ENCODE data around the gene AK8. TPM values are rescaled to one million over a fixed set of nuclear protein-coding genes. Genes with fewer than 3 reads are reported as not detected.

Gene AK8
- total and polyA plus RNA-seq, 3 donors from 2014 or later: 15.0 to 54.8 (median 15.1) TPM

DNA sequence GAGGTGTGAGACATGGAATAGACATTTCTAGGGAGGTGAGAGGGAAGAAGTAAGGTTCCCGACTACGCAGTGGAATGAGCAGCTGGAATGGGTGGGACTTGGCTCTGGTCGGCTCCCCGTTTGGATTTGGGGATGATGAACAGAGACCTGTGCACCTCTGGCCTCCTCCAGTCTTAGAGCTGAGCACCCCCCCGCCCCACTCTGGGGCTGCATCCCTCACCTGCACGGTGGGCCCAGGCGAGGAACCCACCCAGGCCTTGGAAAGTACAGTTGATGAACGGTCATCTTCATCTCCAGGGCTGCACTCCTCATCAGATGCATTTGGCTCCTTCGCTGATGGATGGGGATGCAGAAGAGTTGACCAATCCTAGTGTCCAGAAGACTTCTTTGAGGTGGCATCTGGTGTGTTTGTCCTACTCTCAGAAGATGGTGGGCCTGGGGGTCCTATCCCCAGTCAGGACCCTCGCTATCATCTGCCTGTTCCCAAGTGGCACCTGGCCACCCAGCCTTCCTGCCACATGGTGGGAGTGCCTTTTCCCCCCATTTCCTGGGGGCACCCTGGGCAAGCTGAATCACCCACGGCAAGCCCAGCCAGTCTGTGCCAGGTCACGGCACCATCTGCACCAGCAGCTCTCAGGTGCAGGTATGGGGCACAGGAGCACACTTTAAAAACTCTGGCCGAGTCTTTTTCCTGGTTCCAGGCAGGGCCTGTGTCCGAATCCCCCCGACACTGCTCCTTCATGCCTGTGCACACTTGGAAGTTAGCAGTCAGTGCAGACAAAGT lies 137.4 kb downstream of the AK8 start:
- H3K27me3 ChIP-seq: no peaks in the 10 kb centered on the region
- H3K4me3 ChIP-seq: no peak overlapping the region
- H3K36me3 ChIP-seq (ENCODE audit: low read depth, missing control alignments): no peaks in the 10 kb centered on the region
- TF ChIP-seq, protein P1, sequence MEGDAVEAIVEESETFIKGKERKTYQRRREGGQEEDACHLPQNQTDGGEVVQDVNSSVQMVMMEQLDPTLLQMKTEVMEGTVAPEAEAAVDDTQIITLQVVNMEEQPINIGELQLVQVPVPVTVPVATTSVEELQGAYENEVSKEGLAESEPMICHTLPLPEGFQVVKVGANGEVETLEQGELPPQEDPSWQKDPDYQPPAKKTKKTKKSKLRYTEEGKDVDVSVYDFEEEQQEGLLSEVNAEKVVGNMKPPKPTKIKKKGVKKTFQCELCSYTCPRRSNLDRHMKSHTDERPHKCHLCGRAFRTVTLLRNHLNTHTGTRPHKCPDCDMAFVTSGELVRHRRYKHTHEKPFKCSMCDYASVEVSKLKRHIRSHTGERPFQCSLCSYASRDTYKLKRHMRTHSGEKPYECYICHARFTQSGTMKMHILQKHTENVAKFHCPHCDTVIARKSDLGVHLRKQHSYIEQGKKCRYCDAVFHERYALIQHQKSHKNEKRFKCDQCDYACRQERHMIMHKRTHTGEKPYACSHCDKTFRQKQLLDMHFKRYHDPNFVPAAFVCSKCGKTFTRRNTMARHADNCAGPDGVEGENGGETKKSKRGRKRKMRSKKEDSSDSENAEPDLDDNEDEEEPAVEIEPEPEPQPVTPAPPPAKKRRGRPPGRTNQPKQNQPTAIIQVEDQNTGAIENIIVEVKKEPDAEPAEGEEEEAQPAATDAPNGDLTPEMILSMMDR (IDR thresholded peaks at IDR 0.05): no peak
- no peak for TF ChIP-seq POLR2A (IDR thresholded peaks at IDR 0.05)
- no peak for DNase-seq
- no peak overlapping the region for H3K27ac ChIP-seq
- H3K9me3 ChIP-seq: no peaks in the 10 kb centered on the region
- H3K4me1 ChIP-seq: no peaks in the 10 kb centered on the region
- intact Hi-C loops (cut with DNase I; ENCODE audit: low total_unique reads): no loop called here
- WGBS, 2 donors: 89 to 93% methylated on average over 10 to 15 of the region's 15 CpGs

GRCh38 chr9:132739710-132740310 lies 138.3 kb downstream of the AK8 start:
- H3K36me3 ChIP-seq (ENCODE audit: low read depth, missing control alignments): no peaks in the 10 kb centered on the region
- WGBS, 2 donors: 89 to 92% methylated on average over 9 of the region's 9 CpGs
- no peak overlapping the region for H3K4me3 ChIP-seq
- no peak overlapping the region for H3K27ac ChIP-seq
- no peaks in the 10 kb centered on the region for H3K9me3 ChIP-seq
- intact Hi-C loops (cut with DNase I; ENCODE audit: low total_unique reads): no loop called here
- TF ChIP-seq, protein P1 (IDR thresholded peaks at IDR 0.05): no peak
- no peak for TF ChIP-seq POLR2A (IDR thresholded peaks at IDR 0.05)
- DNase-seq: no peak
- H3K27me3 ChIP-seq: no peaks in the 10 kb centered on the region
- H3K4me1 ChIP-seq: no peaks in the 10 kb centered on the region

- DNase-seq: no peak
- Histone ChIP-seq H3K27me3 (no peaks in the 10 kb centered on the region), H3K4me3 (no peak overlapping the region), H3K9me3 (no peaks in the 10 kb centered on the region), H3K27ac (no peak overlapping the region), H3K36me3 (ENCODE audit: low read depth, missing control alignments) (no peaks in the 10 kb centered on the region), H3K4me1 (peaks cover 3% of the 10 kb centered on the region)
- intact Hi-C loops (cut with DNase I; ENCODE audit: low total_unique reads): no loop called here
- 78 to 81% methylated on average over 22 of the region's 22 CpGs for WGBS, 2 donors
- TF ChIP-seq, protein P1 (IDR thresholded peaks at IDR 0.05): no peak
- no peak for TF ChIP-seq POLR2A (IDR thresholded peaks at IDR 0.05)
Observed at GRCh38 chr9:132733260-132733815, 144.7 kb downstream of the AK8 start.

DNA sequence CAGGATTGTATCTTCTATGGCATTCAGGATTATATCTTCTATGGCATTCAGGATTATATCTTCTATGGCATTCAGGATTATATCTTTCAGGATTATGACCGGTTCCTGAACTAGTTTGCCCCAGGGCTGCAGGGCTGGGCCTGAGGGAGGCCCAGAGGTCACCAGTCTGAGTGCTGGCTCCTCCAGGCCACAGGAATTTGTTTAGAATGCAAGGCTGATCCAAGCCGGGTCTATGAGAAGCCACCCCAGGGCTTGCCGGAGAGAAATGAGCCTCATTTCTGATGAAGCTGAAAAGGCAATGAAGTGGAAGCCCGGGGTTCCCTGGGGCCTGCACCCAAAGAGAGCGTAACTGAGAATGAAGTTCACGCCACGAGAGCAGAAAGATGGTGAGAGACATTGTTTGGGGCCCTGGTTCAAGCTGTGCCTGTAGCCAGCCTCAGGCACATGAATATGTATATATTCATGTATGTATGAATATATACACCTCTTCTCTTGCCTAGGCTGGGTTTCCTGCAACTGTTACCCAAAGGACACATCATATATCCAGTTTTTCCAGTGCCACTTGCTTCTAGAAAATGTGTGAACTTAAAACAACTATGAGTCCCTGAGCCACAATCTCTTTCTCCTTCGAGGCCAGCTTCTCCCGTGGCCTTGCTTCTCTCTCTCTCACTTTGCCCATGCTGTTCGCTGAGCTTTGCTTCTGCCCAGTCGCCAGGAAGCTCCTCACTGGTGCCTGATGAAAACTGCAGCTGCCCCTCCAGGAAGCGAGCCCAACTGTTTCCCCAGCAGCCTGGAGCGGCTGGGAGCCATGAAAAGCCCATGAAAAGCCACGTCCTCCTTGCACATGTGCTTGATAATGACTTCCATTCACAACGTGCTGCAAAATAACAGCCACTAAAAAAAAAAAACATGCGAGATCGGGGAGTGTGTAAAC lies 145.5 kb downstream of the AK8 start:
- H3K27me3 ChIP-seq: no peaks in the 10 kb centered on the region
- H3K9me3 ChIP-seq: no peaks in the 10 kb centered on the region
- intact Hi-C loops (cut with DNase I; ENCODE audit: low total_unique reads): no loop called here
- no peak overlapping the region for H3K27ac ChIP-seq
- no peak for TF ChIP-seq POLR2A (IDR thresholded peaks at IDR 0.05)
- TF ChIP-seq, protein P1 (IDR thresholded peaks at IDR 0.05): no peak
- 71 to 73% methylated on average over 17 of the region's 17 CpGs for WGBS, 2 donors
- no peaks in the 10 kb centered on the region for H3K36me3 ChIP-seq (ENCODE audit: low read depth, missing control alignments)
- no peak overlapping the region for H3K4me3 ChIP-seq
- no peak for DNase-seq
- peaks cover 3% of the 10 kb centered on the region for H3K4me1 ChIP-seq
